Measurements from ENCODE around the gene ZNF682. TPM values are rescaled to one million over a fixed set of nuclear protein-coding genes. Genes with fewer than 3 reads are reported as not detected.
"Not testable (repeated sequence)": the region's sequence is repeated elsewhere in the genome, so short reads cannot be mapped to it uniquely, and the experiment has no call there.

ZNF682 gene
- total RNA-seq (2014; rRNA removed; shearing (Covaris generic)) (9.1 and 10.5 TPM in 2 replicates), total RNA-seq (2022) (17.3 and 18.6 TPM in 2 replicates), Bru-seq, nascent RNA (percentile 74 among the genes with signal in this experiment), BruChase-seq, experiment 1, labeled RNA remaining after a 6-hour chase (percentile 73 among the genes with signal in this experiment), BruChase-seq, experiment 2, labeled RNA remaining after a 2-hour chase (percentile 78 among the genes with signal in this experiment)
- long read RNA-seq, transcript ZNF682-203 (4 exons, 3,245 nt): major isoform, 10 of 23 reads
- long read RNA-seq, partial matches to known transcripts: 1 of 23 reads
- long read RNA-seq, other reads (novel, unspliced or antisense): 11 of 23 reads

- ChIA-PET CTCF (ENCODE audit: unreplicated experiment) (interaction anchor here (0.5 to 0.7 kb wide), 3 partner anchors 172 to 297 kb away, joined by 3 read pairs; no protein-coding TSS in a partner anchor), POLR2A (interaction anchor here (0.6 to 2.4 kb wide), 8 partner anchors 10 to 237 kb away, joined by 3 to 13 read pairs (median 3); partner anchors contain the start of gene ZNF93)
- H3K27ac ChIP-seq (ENCODE audit: low read depth, low read length, poor library complexity, severe bottlenecking): peak within 1 kb of the TSS; percentile 59
- peak within 1 kb of the TSS; percentile 84 for H3K4me2 ChIP-seq (ENCODE audit: low read length)
- H3K36me3 ChIP-seq (ENCODE audit: insufficient read depth, low read length): peaks cover 20% of the 10 kb centered on the region
- H3K9me2 ChIP-seq (ENCODE audit: insufficient read depth, low read length): no peaks in the 10 kb centered on the region
- intact Hi-C loops (cut with micrococcal nuclease; ENCODE audit: unreplicated experiment): loop anchor here (2.0 kb wide), 1 partner anchor 370 kb away; the partner anchor contains the start of gene ZNF101
- peaks cover 22% of the 10 kb centered on the region for H3K79me2 ChIP-seq (ENCODE audit: insufficient read depth, low read depth, low read length)
- peaks cover 8% of the 10 kb centered on the region for H3K9me3 ChIP-seq (ENCODE audit: low read length)
- peak; percentile 98 for DNase-seq (ENCODE audit: low spot score)
- TF ChIP-seq, protein P1, sequence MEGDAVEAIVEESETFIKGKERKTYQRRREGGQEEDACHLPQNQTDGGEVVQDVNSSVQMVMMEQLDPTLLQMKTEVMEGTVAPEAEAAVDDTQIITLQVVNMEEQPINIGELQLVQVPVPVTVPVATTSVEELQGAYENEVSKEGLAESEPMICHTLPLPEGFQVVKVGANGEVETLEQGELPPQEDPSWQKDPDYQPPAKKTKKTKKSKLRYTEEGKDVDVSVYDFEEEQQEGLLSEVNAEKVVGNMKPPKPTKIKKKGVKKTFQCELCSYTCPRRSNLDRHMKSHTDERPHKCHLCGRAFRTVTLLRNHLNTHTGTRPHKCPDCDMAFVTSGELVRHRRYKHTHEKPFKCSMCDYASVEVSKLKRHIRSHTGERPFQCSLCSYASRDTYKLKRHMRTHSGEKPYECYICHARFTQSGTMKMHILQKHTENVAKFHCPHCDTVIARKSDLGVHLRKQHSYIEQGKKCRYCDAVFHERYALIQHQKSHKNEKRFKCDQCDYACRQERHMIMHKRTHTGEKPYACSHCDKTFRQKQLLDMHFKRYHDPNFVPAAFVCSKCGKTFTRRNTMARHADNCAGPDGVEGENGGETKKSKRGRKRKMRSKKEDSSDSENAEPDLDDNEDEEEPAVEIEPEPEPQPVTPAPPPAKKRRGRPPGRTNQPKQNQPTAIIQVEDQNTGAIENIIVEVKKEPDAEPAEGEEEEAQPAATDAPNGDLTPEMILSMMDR (conservative IDR thresholded peaks at IDR 0.05; ENCODE audit: low read length): no peak
- TF ChIP-seq EZH2phosphoT487 (IDR thresholded peaks at IDR 0.05; ENCODE audit: borderline replicate concordance, low read depth, low read length): no peak
- peak within 1 kb of the TSS; percentile 73 for H3K4me3 ChIP-seq (ENCODE audit: low read depth, low read length, poor library complexity, severe bottlenecking)
- no peaks in the 10 kb centered on the region for H4K20me1 ChIP-seq (ENCODE audit: insufficient read depth, low read length)
- H2AFZ ChIP-seq (ENCODE audit: low read length): peak within 1 kb of the TSS; percentile 89
- peaks cover 11% of the 10 kb centered on the region for H3K4me1 ChIP-seq (ENCODE audit: insufficient read depth, low read length, poor library complexity, severe bottlenecking)
- no TSS peak for BruUV-seq (replicated peaks)
Observed at GRCh38 chr19:20039203-20039723, at the start of gene ZNF682. Gene ZNF682, minus strand, starts transcription at chr19:20039505. Its CDS starts 160 bp downstream, at chr19:20039345.

DNA sequence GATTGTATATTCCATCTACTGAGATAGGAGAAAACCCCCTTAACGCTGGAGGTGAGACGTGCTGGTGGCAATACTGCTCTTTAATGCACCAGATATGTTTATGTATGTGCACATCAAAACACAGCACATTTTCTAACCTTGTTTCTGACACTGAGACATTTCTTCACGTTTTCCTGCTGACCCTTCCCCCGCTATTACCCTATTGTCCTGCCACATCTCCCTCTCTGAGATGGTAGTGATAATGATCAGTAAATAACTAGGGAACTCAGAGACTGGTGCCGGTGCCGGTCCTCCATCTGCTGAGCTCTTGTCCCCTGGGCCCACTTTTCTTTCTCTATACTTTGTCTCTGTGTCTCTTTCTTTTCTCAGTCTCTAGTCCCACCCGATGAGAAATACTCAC lies 43.6 kb upstream of the ZNF682 start:
- H3K4me2 ChIP-seq (ENCODE audit: low read length); H3K4me3 ChIP-seq (ENCODE audit: low read depth, low read length, poor library complexity, severe bottlenecking); H3K27ac ChIP-seq (ENCODE audit: low read depth, low read length, poor library complexity, severe bottlenecking); DNase-seq (ENCODE audit: low spot score); H3K9me2 ChIP-seq (ENCODE audit: insufficient read depth, low read length); BruUV-seq (replicated peaks); H2AFZ ChIP-seq (ENCODE audit: low read length); POLR2A ChIA-PET; CTCF ChIA-PET (ENCODE audit: unreplicated experiment); H3K4me1 ChIP-seq (ENCODE audit: insufficient read depth, low read length, poor library complexity, severe bottlenecking); intact Hi-C loops (cut with micrococcal nuclease; ENCODE audit: unreplicated experiment); H4K20me1 ChIP-seq (ENCODE audit: insufficient read depth, low read length): not testable (repeated sequence)
- H3K9me3 ChIP-seq (ENCODE audit: low read length): peaks cover 14% of the 10 kb centered on the region; the same call in 1 of the 2 replicates
- peaks cover 86% of the 10 kb centered on the region for H3K79me2 ChIP-seq (ENCODE audit: insufficient read depth, low read depth, low read length)
- peaks cover 60% of the 10 kb centered on the region for H3K36me3 ChIP-seq (ENCODE audit: insufficient read depth, low read length)

GRCh38 chr19:20082232-20082833 lies 43.0 kb upstream of the ZNF682 start:
- H2AFZ ChIP-seq (ENCODE audit: low read length): not testable (repeated sequence)

More at GRCh38 chr19:20082232-20082833, 43.0 kb upstream of the ZNF682 start:
- POLR2A ChIA-PET; H3K4me3 ChIP-seq (ENCODE audit: low read depth, low read length, poor library complexity, severe bottlenecking); H3K4me1 ChIP-seq (ENCODE audit: insufficient read depth, low read length, poor library complexity, severe bottlenecking); DNase-seq (ENCODE audit: low spot score); H3K9me2 ChIP-seq (ENCODE audit: insufficient read depth, low read length); CTCF ChIA-PET (ENCODE audit: unreplicated experiment); H3K4me2 ChIP-seq (ENCODE audit: low read length); H3K27ac ChIP-seq (ENCODE audit: low read depth, low read length, poor library complexity, severe bottlenecking); BruUV-seq (replicated peaks); H4K20me1 ChIP-seq (ENCODE audit: insufficient read depth, low read length); intact Hi-C loops (cut with micrococcal nuclease; ENCODE audit: unreplicated experiment): not testable (repeated sequence)
- peaks cover 56% of the 10 kb centered on the region for H3K36me3 ChIP-seq (ENCODE audit: insufficient read depth, low read length)
- peaks cover 14% of the 10 kb centered on the region; the same call in 1 of the 2 replicates for H3K9me3 ChIP-seq (ENCODE audit: low read length)
- peaks cover 81% of the 10 kb centered on the region for H3K79me2 ChIP-seq (ENCODE audit: insufficient read depth, low read depth, low read length)
